IMR-90 (cell line): ENCODE results near the gene RSPH10B. TPM values are rescaled to one million over a fixed set of nuclear protein-coding genes. Genes with fewer than 3 reads are reported as not detected.

Experiments
- ATAC-seq: fragments of 200-7000 bp; cut with Tn5 transposase; 2 replicates; pipeline ENCODE4 v1.9.1; 2020; ENCODE audit warnings: low read depth, mild to moderate bottlenecking, moderate library complexity
- BruUV-seq: library from RNA; stranded (reverse); fragments of 400-500 nt; replicated peaks from 2 replicates; lab custom pipeline; 2021; lab: Mats Ljungman, UMichigan
- CTCF ChIA-PET: fragments of 300-600 bp; formaldehyde crosslinking; extraction: SDS; loops from one replicate; lab custom pipeline; 2021; ENCODE audit warnings: antibody characterized with exemption; lab: Yijun Ruan, JAX
- POLR2A ChIA-PET: fragments of 300-600 bp; sonication (Branson Sonifier 250); formaldehyde crosslinking; loops from one replicate; lab custom pipeline; 2022; ENCODE audit warnings: antibody characterized with exemption; ENCODE audit not compliant: unreplicated experiment; lab: Charles Lee
- DNase-seq: peaks from one replicate; pipeline ENCODE4 v3.0.0; 2013
- H2AFZ ChIP-seq: replicated peaks from 2 replicates; pipeline ENCODE3; 2013; ENCODE audit warnings: low read length, mild to moderate bottlenecking; ENCODE audit not compliant: poor library complexity
- H2AK5ac ChIP-seq: 2 replicates; pipeline ENCODE4 v1.6.1; 2013; ENCODE audit warnings: low read depth, low read length, inconsistent platforms
- H2AK9ac ChIP-seq: replicated peaks from 2 replicates; pipeline ENCODE3; 2013; ENCODE audit warnings: mild to moderate bottlenecking, low read depth, low read length, moderate library complexity; ENCODE audit not compliant: poor library complexity
- H2BK120ac ChIP-seq: 2 replicates; pipeline ENCODE4 v1.6.1; 2013; ENCODE audit warnings: low read depth, low read length, inconsistent platforms
- H2BK15ac ChIP-seq: 3 replicates; pipeline ENCODE4 v1.6.1; 2013; ENCODE audit warnings: low read depth, low read length, inconsistent platforms
- H2BK20ac ChIP-seq: 2 replicates; pipeline ENCODE4 v1.6.1; 2013; ENCODE audit warnings: low read depth, mild to moderate bottlenecking, inconsistent platforms, low read length, moderate library complexity
- H2BK5ac ChIP-seq: 2 replicates; pipeline ENCODE4 v1.6.1; 2013; ENCODE audit warnings: mild to moderate bottlenecking, low read depth, low read length, inconsistent platforms; ENCODE audit not compliant: poor library complexity, severe bottlenecking
- H3K14ac ChIP-seq: replicated peaks from 2 replicates; pipeline ENCODE4 v1.6.1; 2013; ENCODE audit warnings: low read depth, low read length, inconsistent platforms
- H3K18ac ChIP-seq: 2 replicates; pipeline ENCODE4 v1.6.1; 2013; ENCODE audit warnings: low read depth, low read length, control low read depth
- H3K23ac ChIP-seq: 2 replicates; pipeline ENCODE4 v1.6.1; 2013; ENCODE audit warnings: low read depth, low read length, inconsistent platforms
- H3K27ac ChIP-seq: 2 replicates; pipeline ENCODE4 v1.5.1; 2013; ENCODE audit warnings: mild to moderate bottlenecking, control low read depth, low read length; ENCODE audit not compliant: insufficient read depth
- H3K27me3 ChIP-seq: 2 replicates; pipeline ENCODE4 v1.6.1; 2013; ENCODE audit warnings: low read length; ENCODE audit not compliant: control insufficient read depth, insufficient read depth
- H3K36me3 ChIP-seq: 2 replicates; pipeline ENCODE4 v1.6.1; 2013; ENCODE audit warnings: low read length, mixed read lengths; ENCODE audit not compliant: control insufficient read depth, insufficient read depth
- H3K4ac ChIP-seq: 2 replicates; pipeline ENCODE4 v1.6.1; 2013; ENCODE audit warnings: low read depth, low read length, inconsistent platforms
- H3K4me1 ChIP-seq: 2 replicates; pipeline ENCODE4 v1.6.1; 2013; ENCODE audit warnings: low read length, mixed read lengths; ENCODE audit not compliant: control insufficient read depth, insufficient read depth
- H3K4me2 ChIP-seq: 2 replicates; pipeline ENCODE4 v1.6.1; 2013; ENCODE audit warnings: low read depth, mild to moderate bottlenecking, control low read depth, low read length, moderate library complexity
- H3K4me3 ChIP-seq: 2 replicates; pipeline ENCODE4 v1.5.1; 2013; ENCODE audit warnings: low read depth, mild to moderate bottlenecking, control low read depth, low read length, moderate library complexity; ENCODE audit not compliant: insufficient read depth
- H3K56ac ChIP-seq: 2 replicates; pipeline ENCODE4 v1.6.1; 2013; ENCODE audit warnings: low read length, inconsistent platforms; ENCODE audit not compliant: insufficient read depth; ENCODE audit errors: extremely low read depth
- H3K79me1 ChIP-seq, 2 experiments: 2 replicates each; pipeline ENCODE4 v1.6.1; 2013; ENCODE audit warnings: low read length in 2 of 2, inconsistent platforms in 1 of 2, low read depth in 1 of 2
- H3K9ac ChIP-seq: 2 replicates; pipeline ENCODE4 v1.6.1; 2013; ENCODE audit warnings: low read depth, low read length, control low read depth
- H3K9me1 ChIP-seq: 2 replicates; pipeline ENCODE4 v1.6.1; 2013; ENCODE audit warnings: low read length, inconsistent platforms; ENCODE audit not compliant: insufficient read depth
- H3K9me3 ChIP-seq: 2 replicates; pipeline ENCODE4 v1.6.1; 2013; ENCODE audit warnings: low read length; ENCODE audit not compliant: control insufficient read depth, insufficient read depth
- H4K20me1 ChIP-seq: 2 replicates; pipeline ENCODE4 v1.6.1; 2013; ENCODE audit warnings: low read length, inconsistent platforms; ENCODE audit not compliant: insufficient read depth
- H4K5ac ChIP-seq: 2 replicates; pipeline ENCODE4 v1.6.1; 2013; ENCODE audit warnings: mild to moderate bottlenecking, low read depth, low read length, control low read depth
- H4K8ac ChIP-seq, 2 experiments: 2 replicates each; pipeline ENCODE4 v1.6.1; 2013; ENCODE audit warnings: low read depth in 2 of 2, low read length in 2 of 2, control low read depth in 1 of 2, inconsistent platforms in 1 of 2
- H4K91ac ChIP-seq: 2 replicates; pipeline ENCODE4 v1.6.1; 2013; ENCODE audit warnings: low read depth, low read length, inconsistent platforms; ENCODE audit not compliant: insufficient read depth
- BHLHE40 ChIP-seq: fragments of 150-350 bp; IDR thresholded peaks from 2 replicates; pipeline ENCODE4 v1.6.1; 2016; ENCODE audit warnings: mild to moderate bottlenecking, low read depth, low read length
- CEBPB ChIP-seq: IDR thresholded peaks from 2 replicates; pipeline ENCODE4 v1.6.1; 2012; ENCODE audit warnings: low read depth, low read length, improper control_type of control experiment
- CHD1 ChIP-seq: IDR thresholded peaks from 2 replicates; pipeline ENCODE4 v1.6.1; 2012; ENCODE audit warnings: low read depth, low read length, improper control_type of control experiment
- CTCF ChIP-seq: conservative IDR thresholded peaks from 2 replicates; pipeline ENCODE4 v1.5.1; 2012; ENCODE audit warnings: mild to moderate bottlenecking, low read depth, low read length, improper control_type of control experiment
- FOS ChIP-seq: fragments of 150-350 bp; IDR thresholded peaks from 2 replicates; pipeline ENCODE4 v1.6.1; 2016; ENCODE audit warnings: low read depth, low read length
- MAFK ChIP-seq: IDR thresholded peaks from 2 replicates; pipeline ENCODE4 v1.6.1; 2012; ENCODE audit warnings: low read depth, low read length, improper control_type of control experiment
- MAZ ChIP-seq: IDR thresholded peaks from 2 replicates; pipeline ENCODE4 v1.6.1; 2012; ENCODE audit warnings: low read depth, mild to moderate bottlenecking, low read length, improper control_type of control experiment, moderate library complexity, borderline replicate concordance
- MXI1 ChIP-seq: IDR thresholded peaks from 2 replicates; pipeline ENCODE4 v1.6.1; 2012; ENCODE audit warnings: low read depth, mild to moderate bottlenecking, low read length, moderate library complexity, borderline replicate concordance
- NFE2L2 ChIP-seq: fragments of 150-350 bp; IDR thresholded peaks from 2 replicates; pipeline ENCODE4 v1.6.1; 2016; ENCODE audit warnings: low read depth, mild to moderate bottlenecking, low read length
- POLR2A ChIP-seq: IDR thresholded peaks from 2 replicates; pipeline ENCODE4 v1.6.1; 2012; ENCODE audit warnings: mild to moderate bottlenecking, low read depth, low read length
- RAD21 ChIP-seq: IDR thresholded peaks from 2 replicates; pipeline ENCODE4 v1.6.1; 2012; ENCODE audit warnings: low read length, improper control_type of control experiment
- RCOR1 ChIP-seq: IDR thresholded peaks from 2 replicates; pipeline ENCODE4 v1.6.1; 2012; ENCODE audit warnings: mild to moderate bottlenecking, low read length, improper control_type of control experiment; ENCODE audit not compliant: insufficient replicate concordance
- RFX5 ChIP-seq: IDR thresholded peaks from 2 replicates; pipeline ENCODE4 v1.8.0; 2012; ENCODE audit warnings: low read depth, mild to moderate bottlenecking, low read length, moderate library complexity
- SMC3 ChIP-seq: fragments of 150-350 bp; IDR thresholded peaks from 2 replicates; pipeline ENCODE4 v1.6.1; 2016; ENCODE audit warnings: low read depth, mild to moderate bottlenecking, antibody characterized with exemption, low read length, moderate library complexity
- WGBS, 2 experiments: methylation state at CpG; one replicate each; pipeline versions ENCODE4 v1.1.5 to v1.1.7; 2013; ENCODE audit warnings: missing lambda C conversion rate in 2 of 2; ENCODE audit not compliant: insufficient read length in 1 of 2; ENCODE audit errors: extremely low coverage in 2 of 2; 5-methylcytosine and 5-hydroxymethylcytosine counted together
- dilution Hi-C: fragments of 300-500 bp; cut with HindIII; formaldehyde crosslinking; loops from one replicate; pipeline ENCODE4 v1.14.3; 2018; ENCODE audit warnings: low sequenced_read_pairs; ENCODE audit not compliant: unreplicated experiment
- in situ Hi-C: fragments of 300-500 bp; cut with MboI; formaldehyde crosslinking; loops from 3 replicates; pipeline ENCODE4 v1.14.3; 2019; ENCODE audit warnings: low sequenced_read_pairs, inconsistent platforms, mixed read lengths
- intact Hi-C: fragments of 100-400 bp; cut with micrococcal nuclease; formaldehyde crosslinking; loops from 2 replicates; pipeline ENCODE4 v1.10.0; 2022
- polyA plus RNA-seq, 3 experiments: library from polyadenylated mRNA; depleted of rRNA; stranded (reverse); fragments of >200 nt; gene quantifications; 2 replicates each; pipeline ENCODE4 v1.2.3, GENCODE V29; 2012; ENCODE audit warnings: low replicate concordance in 1 of 3
- total RNA-seq: library from RNA; depleted of rRNA; stranded (reverse); fragments of >200 nt; gene quantifications from 2 replicates; pipeline ENCODE4 v1.2.3, GENCODE V29; 2012
- TF ChIP-seq, protein P1 (sequence below): fragments of 150-350 bp; IDR thresholded peaks from 2 replicates; pipeline ENCODE4 v1.6.1; 2017; ENCODE audit warnings: mild to moderate bottlenecking, antibody characterized with exemption, low read length, low read depth

Gene RSPH10B
- total and polyA plus RNA-seq, 2 of the 4 experiments (the other 2 are of a cell fraction), result under 0.01 TPM; not detected in 1

DNA sequence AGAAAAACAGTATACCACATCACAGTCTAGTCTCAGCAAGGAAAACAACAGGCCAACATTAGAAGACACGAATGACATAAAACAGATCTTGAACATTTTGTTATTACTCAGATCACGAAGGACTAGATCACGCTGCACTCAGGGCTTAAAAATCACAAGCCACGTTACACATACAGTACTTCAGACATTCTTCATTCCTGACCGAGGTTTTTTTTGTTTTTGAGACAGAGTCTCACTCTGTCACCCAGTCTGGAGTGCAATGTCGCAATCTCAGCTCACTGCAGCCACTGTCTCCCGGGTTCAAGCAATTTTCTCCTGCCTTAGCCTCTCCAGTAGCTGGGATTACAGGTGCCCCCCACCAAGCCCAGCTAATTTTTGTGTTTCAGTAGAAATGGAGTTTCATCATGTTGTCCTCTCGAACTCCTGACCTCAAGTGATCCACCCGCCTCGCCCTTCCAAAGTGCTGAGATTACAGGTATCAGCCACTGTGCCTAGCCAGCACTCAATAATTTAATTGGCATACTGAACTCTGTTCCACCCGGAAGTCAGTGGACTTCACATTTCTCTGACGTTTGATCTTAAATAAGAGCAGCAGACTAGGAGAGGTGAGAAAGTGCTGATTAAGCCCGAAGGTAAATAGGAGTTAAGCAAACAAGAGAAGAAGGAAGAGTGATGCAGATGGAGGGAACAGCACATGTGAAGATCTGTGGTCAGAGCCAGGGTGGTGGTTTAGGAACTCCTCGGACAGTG, 42.0 kb upstream of the RSPH10B start:
- H3K4me2 ChIP-seq, result no peak overlapping the region
- H4K8ac ChIP-seq, result no peak overlapping the region
- CTCF ChIA-PET, result interaction anchor here (0.6 kb wide), 1 partner anchor 16 kb away, joined by 4 read pairs; no protein-coding TSS in a partner anchor
- BruUV-seq, result no TSS peak
- no peak overlapping the region for H4K91ac ChIP-seq
- no peak overlapping the region for H2AFZ ChIP-seq
- in situ Hi-C loops (no loop called here), intact Hi-C loops (no loop called here), dilution Hi-C loops (no loop called here)
- H2BK15ac ChIP-seq, result no peak overlapping the region
- no peak overlapping the region for H3K27ac ChIP-seq
- no peak overlapping the region for H3K56ac ChIP-seq
- H2AK5ac ChIP-seq, result no peak overlapping the region
- no peaks in the 10 kb centered on the region for H3K27me3 ChIP-seq
- H3K79me1 ChIP-seq, result peaks cover 18 to 74% of the 10 kb centered on the region in 2 experiments
- DNase-seq (no peak), ATAC-seq (no peak)
- H3K14ac ChIP-seq, result no peak overlapping the region
- no peak overlapping the region for H2BK120ac ChIP-seq
- H3K18ac ChIP-seq, result no peak overlapping the region
- no peak overlapping the region for H2AK9ac ChIP-seq
- no peaks in the 10 kb centered on the region for H4K20me1 ChIP-seq
- H3K23ac ChIP-seq, result no peak overlapping the region
- POLR2A ChIA-PET, result no interaction called here
- no peak overlapping the region for H2BK20ac ChIP-seq
- H2BK5ac ChIP-seq, result no peak overlapping the region
- peaks cover 11% of the 10 kb centered on the region for H3K4me1 ChIP-seq
- no peak overlapping the region for H4K5ac ChIP-seq
- TF ChIP-seq RAD21 (no peak), CHD1 (no peak), CEBPB (peak; percentile 85), CTCF (no peak), MAZ (no peak), POLR2A (no peak), FOS (no peak), RFX5 (no peak), MXI1 (no peak), RCOR1 (no peak), NFE2L2 (no peak), BHLHE40 (no peak), SMC3 (no peak), MAFK (0 out of 2 replicates have a peak, but pooled peaks have one; percentile 12)
- TF ChIP-seq, protein P1, sequence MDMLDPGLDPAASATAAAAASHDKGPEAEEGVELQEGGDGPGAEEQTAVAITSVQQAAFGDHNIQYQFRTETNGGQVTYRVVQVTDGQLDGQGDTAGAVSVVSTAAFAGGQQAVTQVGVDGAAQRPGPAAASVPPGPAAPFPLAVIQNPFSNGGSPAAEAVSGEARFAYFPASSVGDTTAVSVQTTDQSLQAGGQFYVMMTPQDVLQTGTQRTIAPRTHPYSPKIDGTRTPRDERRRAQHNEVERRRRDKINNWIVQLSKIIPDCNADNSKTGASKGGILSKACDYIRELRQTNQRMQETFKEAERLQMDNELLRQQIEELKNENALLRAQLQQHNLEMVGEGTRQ, result no peak
- no peaks in the 10 kb centered on the region for H3K9me3 ChIP-seq
- no peak overlapping the region for H3K9ac ChIP-seq
- no peak overlapping the region for H3K4ac ChIP-seq
- 93% methylated on average over 10 of the region's 14 CpGs; no CpG with 5 or more reads in 1 of the 2 experiments for WGBS, 2 experiments
- peaks cover 8% of the 10 kb centered on the region for H3K9me1 ChIP-seq
- peaks cover 20% of the 10 kb centered on the region for H3K36me3 ChIP-seq
- H3K4me3 ChIP-seq, result no peak overlapping the region
